Spleen (tissue), 7 donors: ENCODE measurements around the gene CGB5.
"Not testable (repeated sequence)": the region's sequence is repeated elsewhere in the genome, so short reads cannot be mapped to it uniquely, and the experiment has no call there.

Experiments used
- CTCF ChIP-seq, 11 experiments: fragments of 200-600 bp in 7 of 11; fragments of 450-650 bp in 4 of 11; sonication (generic) in 4 of 11; IDR thresholded peaks in 8 of 11; conservative IDR thresholded peaks in 3 of 11; 1 replicate in 7 of 11; 2 replicates in 4 of 11; pipeline versions ENCODE4 v1.4.0 to v1.8.0; 2016 to 2021; ENCODE audit warnings: antibody characterized with exemption in 11 of 11, inconsistent platforms in 4 of 11, mild to moderate bottlenecking in 1 of 11
- POLR2AphosphoS5 ChIP-seq, 3 donors: sonication (generic); formaldehyde crosslinking; IDR thresholded peaks; one replicate each; pipeline ENCODE4 v1.5.1; 2017; ENCODE audit warnings: antibody characterized with exemption in 3 of 3
- donor health status: DM: no; HTN: no; CAD: no; lungs with moderate emphysema.
- donor health status: DM: no; HTN: no; CAD: no.
- donor health status: DM: no; HTN: no; CAD: no.

GRCh38 chr19:49030323-49030722 lies 13.3 kb upstream of the CGB5 start:
- not testable (repeated sequence) for TF ChIP-seq CTCF (IDR thresholded peaks at IDR 0.05 in 8 of 11, conservative IDR thresholded peaks at IDR 0.05 in 3 of 11); POLR2AphosphoS5 (IDR thresholded peaks at IDR 0.05)
